ENCODE results near the gene MPLKIP. TPM values are rescaled to one million over a fixed set of nuclear protein-coding genes. Genes with fewer than 3 reads are reported as not detected.
"Not testable (repeated sequence)": the region's sequence is repeated elsewhere in the genome, so short reads cannot be mapped to it uniquely, and the experiment has no call there.

The MPLKIP gene
- total RNA-seq (ENCODE audit: insufficient read depth, low replicate concordance): 5.3 TPM

GRCh38 chr7:40134428-40135316 lies at the start of gene MPLKIP, which contains the start of gene SUGCT:
Gene MPLKIP, minus strand, starts transcription at chr7:40134622. Its CDS starts 55 bp downstream, at chr7:40134567.
Gene SUGCT, plus strand, starts transcription at chr7:40135005.
- DNase-seq (ENCODE audit: low spot score): peak; percentile 87

- no peak for DNase-seq (ENCODE audit: low spot score)
These were observed 48.0 kb upstream of the MPLKIP start for GRCh38 chr7:40182452-40182851.

- no peak for DNase-seq (ENCODE audit: low spot score)
These were observed 42.6 kb upstream of the MPLKIP start for GRCh38 chr7:40177071-40177470.

- peak; percentile 32 for DNase-seq (ENCODE audit: low spot score)
These were observed 41.5 kb upstream of the MPLKIP start for GRCh38 chr7:40175725-40176510.

GRCh38 chr7:40175256-40175655 lies 40.8 kb upstream of the MPLKIP start:
- DNase-seq (ENCODE audit: low spot score): not testable (repeated sequence)

- not testable (repeated sequence) for DNase-seq (ENCODE audit: low spot score)
These were observed 38.7 kb upstream of the MPLKIP start for GRCh38 chr7:40173121-40173520.

- not testable (repeated sequence) for DNase-seq (ENCODE audit: low spot score)
These were observed 33.8 kb upstream of the MPLKIP start for GRCh38 chr7:40168266-40168665.

GRCh38 chr7:40167291-40167690 lies 32.9 kb upstream of the MPLKIP start:
- no peak for DNase-seq (ENCODE audit: low spot score)

- DNase-seq (ENCODE audit: low spot score): no peak
These were observed 30.8 kb upstream of the MPLKIP start for GRCh38 chr7:40165216-40165615.

- no peak for DNase-seq (ENCODE audit: low spot score)
These were observed 28.1 kb upstream of the MPLKIP start for GRCh38 chr7:40162516-40162915.

- DNase-seq (ENCODE audit: low spot score): peak; percentile 68
These were observed 22.6 kb upstream of the MPLKIP start for GRCh38 chr7:40156988-40157387.

GRCh38 chr7:40151504-40151903 lies 17.1 kb upstream of the MPLKIP start:
- no peak for DNase-seq (ENCODE audit: low spot score)

- DNase-seq (ENCODE audit: low spot score): no peak
These were observed 14.2 kb upstream of the MPLKIP start for GRCh38 chr7:40148671-40149070.

GRCh38 chr7:40148247-40148580 lies 13.8 kb upstream of the MPLKIP start:
- DNase-seq (ENCODE audit: low spot score): not testable (repeated sequence)

- no peak for DNase-seq (ENCODE audit: low spot score)
These were observed 13.2 kb upstream of the MPLKIP start for GRCh38 chr7:40147371-40148246.

GRCh38 chr7:40145596-40146130 lies 11.2 kb upstream of the MPLKIP start:
- not testable (repeated sequence) for DNase-seq (ENCODE audit: low spot score)

GRCh38 chr7:40141916-40142315 lies 7.5 kb upstream of the MPLKIP start:
- DNase-seq (ENCODE audit: low spot score): not testable (repeated sequence)

GRCh38 chr7:40139891-40140290 lies 5.5 kb upstream of the MPLKIP start:
- DNase-seq (ENCODE audit: low spot score): not testable (repeated sequence)

- no peak for DNase-seq (ENCODE audit: low spot score)
These were observed 4.6 kb upstream of the MPLKIP start for GRCh38 chr7:40138973-40139372.

GRCh38 chr7:40137563-40137962 lies 3.1 kb upstream of the MPLKIP start:
- no peak for DNase-seq (ENCODE audit: low spot score)

GRCh38 chr7:40135317-40135610 lies 842 bp upstream of the MPLKIP start:
- peak; percentile 19 for DNase-seq (ENCODE audit: low spot score)

All from umbilical cord (tissue), 2 donors.